Kasumi-1 (cell line): Measurements from ENCODE around the gene HIRA.
"Not testable (repeated sequence)": the region's sequence is repeated elsewhere in the genome, so short reads cannot be mapped to it uniquely, and the experiment has no call there.

ENCODE experiments used
- DNase-seq, 2 experiments: peaks; one replicate each; lab custom pipeline; 2025; lab: John Stamatoyannopoulos, UW

HIRA gene

DNA sequence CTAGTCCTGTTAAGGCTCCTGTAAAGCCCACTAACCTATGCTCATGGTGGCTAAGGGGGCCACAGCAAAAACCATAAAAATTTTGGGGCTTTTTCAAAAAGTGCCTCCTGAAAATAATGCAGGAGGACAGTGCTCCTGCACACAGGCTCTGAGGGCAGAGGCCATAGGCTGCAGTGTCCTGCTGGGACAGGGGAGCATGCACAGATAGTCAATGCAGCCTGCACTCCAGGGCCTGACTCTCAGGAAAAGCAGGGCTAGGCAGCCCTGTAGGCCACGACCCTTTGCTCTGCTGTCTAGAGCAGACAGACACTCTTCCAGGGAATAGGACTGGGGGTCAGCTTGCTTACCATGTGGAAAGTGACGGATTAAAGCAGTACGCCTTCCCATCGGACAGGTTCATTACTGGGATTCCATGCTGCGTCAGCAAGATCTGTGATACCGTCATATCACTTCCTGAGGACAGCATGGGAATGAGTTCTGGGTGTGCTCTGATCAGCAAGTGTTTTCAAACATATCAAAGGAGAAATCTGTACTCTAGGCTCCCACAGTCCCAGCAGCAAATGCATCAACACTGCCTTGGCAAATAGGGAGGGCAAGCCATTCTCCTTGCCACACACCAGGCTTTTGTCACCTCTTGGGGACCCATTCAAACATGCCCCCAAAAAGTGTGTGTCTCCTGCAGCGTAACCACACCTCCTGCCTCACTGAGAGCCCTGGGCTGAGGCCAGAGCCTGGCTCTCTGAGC lies 75.9 kb downstream of the HIRA start:
- no peak for DNase-seq

DNA sequence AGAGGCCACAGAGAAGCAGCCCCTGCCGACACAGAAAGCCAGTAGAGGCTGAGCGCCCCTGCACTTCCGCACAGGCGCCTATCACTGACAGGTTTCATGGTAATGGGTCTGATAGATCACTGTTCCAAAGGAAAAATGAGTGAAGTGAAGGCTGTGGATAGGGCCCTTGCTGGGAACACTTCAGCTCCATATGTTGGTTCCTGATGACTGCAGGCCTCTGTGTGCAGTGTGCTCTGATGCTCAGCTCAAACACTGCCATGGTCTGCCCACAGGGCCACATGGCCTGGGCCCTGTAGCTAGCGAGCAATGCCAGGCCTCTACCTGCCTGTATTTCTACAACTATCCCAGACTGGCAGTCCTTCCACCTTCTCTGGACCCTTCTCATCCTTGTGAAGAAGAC lies 77.3 kb downstream of the HIRA start:
- DNase-seq = no peak

DNA sequence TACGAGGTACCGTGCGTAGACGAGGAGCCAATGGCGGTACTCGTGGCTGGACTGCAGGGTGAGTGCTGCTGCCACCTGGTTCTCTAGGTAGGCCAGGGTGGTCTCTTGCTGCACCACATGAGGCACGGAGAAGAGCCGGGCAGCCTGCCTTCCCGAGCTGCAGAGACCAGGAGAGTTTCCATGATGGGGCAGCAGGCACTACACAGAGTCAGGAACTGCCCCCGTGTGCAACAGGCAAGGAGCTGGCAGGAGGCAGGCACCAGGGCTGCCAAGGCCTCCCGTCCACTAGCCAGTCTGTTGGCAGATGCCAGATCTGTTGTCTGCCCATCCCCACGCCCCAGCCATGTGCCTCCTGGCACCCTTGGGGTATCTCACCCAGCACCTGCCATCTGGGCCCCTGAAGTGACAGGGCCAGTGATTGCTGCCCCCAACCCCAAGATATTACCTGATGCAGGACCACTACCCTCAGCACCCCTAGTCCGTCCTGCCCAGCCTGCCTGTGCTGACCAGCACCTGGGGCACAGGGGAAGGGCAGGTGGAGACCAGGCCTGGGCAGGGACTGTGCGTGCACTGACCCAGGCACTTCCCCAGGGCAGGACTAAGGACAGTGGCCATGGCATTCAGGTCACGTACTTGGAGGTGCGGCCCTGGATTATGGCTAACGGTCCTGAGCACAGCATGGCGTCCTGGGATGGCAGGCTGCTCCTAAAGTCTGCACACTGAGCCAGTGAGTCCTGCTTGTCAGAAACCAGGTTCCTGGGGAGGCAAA lies 78.0 kb downstream of the HIRA start:
- no peak for DNase-seq

DNA sequence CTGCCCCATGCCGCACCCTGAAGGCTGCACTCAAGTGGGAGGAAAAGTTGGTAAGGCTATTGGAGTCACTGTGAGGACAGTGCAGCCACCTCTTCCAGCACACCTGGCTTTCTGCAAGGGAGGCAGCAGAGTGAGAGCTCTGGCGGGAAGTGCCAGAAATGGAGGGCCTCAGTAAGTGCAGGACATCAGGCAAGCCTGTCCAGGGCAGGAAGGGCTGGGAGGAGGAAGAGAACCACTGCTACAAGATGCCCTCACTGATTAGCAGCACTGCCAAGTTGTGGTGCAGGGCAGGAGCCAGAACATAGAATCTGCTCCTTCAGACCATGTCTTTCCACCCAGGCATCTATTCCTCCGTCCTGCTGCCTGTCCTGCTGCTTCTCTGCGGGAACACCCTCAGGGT lies 78.8 kb downstream of the HIRA start:
- DNase-seq = no peak

DNA sequence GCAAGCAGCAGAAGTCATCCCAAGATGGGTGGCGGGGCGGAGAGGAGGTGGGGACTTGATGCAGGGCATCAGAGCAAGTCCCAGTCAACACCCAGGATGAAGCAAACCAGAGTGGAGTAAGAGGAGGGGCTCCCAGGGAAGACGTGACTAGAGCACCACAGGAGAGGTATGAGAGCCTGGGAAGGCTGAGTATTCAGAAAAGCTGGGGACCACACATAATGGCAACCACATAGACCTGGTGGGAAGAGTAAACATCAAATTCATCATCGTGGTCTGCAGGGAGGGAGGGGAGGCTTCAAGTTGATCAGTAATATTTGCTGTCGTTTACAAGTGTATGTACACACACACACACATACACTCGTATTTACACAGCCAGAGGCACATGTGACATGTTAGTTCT lies 79.3 kb downstream of the HIRA start:
- no peak for DNase-seq

DNA sequence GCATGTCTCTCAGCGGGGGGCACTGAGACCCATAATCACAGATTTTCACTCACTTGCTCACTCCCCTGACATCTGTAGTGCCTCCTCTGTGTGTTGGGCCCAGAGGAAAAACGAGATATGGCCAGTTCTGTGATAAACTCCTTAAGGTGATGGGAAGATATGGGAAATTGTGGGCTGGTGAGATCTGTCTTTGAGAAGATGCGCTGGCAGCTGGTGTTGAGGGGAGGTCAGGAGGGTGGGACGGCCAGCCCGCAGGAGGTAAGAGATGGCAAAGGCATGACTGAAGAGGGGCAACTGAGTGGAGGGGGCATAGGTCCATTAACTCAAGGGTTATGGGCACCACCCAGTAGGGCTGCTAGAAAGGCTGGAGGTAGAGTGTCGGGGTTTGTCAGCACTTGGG lies 79.9 kb downstream of the HIRA start:
- DNase-seq = no peak

DNA sequence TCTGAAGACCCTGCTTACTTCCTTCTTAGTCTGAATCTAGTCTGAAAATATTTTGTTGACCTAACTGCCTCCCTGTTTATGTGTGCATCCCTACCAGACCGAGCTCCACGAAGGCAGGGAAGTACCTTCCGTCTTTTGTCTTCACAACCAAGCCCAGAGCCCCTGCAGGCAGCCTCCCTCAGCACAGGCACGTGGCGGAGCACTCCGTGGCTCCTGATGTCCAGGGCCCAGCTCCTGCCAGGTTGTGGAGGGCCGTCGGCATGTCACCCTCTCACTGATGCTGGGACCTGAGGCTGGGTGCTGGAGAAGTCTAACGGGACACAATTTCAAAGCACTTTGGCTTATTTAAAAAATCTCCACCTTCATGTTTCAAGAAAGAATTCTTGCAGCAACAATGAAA lies 80.6 kb downstream of the HIRA start:
- DNase-seq = no peak

DNA sequence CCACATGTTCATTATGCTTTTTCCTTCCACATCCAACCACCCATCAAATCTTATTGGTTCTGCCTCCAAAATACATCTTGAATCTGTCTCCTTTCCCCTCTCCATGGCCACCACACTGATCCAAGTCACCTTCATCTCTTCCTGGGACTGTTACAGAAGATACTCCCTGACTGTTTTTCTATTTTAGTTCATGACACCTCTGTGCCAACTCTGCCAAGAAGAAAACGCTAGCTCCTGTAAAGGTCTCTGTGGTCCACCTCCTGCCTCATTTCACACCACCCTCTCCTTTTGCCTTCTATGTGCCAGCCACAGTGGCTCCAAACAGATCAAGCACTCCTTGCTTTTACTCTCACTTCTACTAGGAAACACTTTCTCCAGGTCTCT lies 81.1 kb downstream of the HIRA start:
- DNase-seq = no peak

DNA sequence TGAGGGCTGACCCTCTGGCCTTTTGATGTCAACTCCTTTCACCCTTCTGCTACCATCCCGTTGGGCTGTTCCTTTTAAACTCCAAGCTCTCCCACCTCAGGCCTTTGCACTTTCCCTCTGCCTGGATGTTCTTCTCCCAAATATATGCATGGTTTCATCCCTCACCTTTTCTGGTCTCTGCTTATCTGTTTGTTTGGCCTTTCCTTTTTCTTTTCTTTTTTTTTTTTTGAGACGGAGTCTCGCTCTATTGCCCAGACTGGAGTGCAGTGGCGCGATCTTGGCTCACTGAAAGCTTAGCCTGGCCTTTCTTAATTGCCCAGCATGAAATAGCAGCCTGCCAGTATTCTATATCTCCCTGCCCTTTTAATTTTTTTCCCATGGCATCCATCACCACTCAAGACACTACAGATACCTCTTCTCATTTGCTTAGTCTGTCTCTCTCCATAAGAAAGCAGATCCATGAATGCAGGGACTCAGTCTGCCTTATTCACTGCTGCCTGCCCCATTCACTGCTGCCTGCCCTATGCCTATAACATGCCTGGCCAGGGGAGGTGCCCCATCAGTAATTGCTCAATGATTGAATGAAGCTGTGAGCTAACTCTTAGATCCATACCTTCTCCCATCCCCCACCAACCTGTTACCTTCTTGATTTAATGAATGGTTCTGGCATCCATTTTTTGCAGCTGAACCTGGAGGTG lies 81.6 kb downstream of the HIRA start:
- DNase-seq = no peak

DNA sequence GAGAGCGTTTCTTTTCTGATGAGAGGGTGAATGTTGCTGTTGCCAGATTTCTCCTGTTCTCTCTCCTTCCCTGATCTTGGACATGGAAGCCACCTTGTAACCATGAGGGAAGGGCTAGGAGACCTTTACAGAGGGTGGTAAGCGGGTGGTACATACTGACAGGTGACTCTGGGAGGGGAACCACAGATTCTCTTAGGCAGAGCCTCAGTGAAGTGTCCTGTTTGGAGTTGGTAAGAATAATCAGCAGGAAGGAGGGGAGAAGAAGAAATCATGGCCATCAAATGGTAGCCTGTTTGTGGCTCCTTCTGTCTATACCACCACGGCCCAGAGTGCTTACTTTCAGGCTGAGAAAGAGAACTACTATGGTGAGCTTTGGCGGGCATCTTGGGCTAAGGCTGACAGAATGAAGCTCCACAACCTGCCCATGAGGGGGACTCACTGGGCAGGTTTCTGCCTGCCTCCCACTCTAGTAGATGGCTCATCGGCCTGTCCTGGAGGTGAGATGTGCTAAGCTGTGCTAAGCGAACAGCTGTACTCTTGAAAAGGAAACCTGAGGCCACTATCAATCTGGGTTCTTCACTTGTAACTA lies 84.8 kb downstream of the HIRA start:
- no peak for DNase-seq

DNA sequence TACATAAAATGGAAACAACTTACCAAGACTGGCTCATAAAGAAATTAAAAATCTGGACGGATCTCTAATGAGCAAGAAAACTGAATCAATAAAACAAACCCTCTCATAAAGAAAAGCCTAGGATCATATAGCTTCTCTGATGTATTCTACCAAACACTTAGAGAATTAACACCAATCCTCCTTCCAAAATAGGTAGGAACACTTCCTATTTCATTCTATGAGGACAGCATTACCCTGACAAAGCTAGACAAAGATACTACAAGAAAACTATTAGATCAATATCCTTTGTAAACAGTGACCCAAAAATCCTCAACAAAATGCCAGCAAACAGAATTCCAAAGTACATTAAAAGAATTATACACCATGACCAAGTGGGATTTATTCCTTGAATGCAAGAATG lies 87.1 kb downstream of the HIRA start:
- DNase-seq = no peak

DNA sequence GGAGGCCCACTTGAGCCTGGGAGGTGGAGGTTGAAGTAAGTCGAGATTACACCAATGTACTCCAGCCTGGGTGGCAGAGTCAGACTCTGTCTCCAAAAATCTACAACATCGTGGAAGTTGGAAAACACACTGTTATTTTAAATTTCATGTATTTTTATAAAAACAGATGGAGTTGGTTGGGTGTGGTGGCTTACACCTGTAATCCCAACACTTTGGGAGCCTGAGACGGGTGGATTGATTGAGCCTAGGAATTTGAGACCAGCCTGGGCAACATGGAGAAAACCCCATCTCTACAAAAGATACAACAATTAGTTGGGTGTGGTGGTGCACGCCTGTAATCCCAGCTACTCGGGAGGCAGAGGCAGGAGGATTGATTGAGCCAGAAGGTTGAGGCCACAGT lies 88.1 kb downstream of the HIRA start:
- no peak for DNase-seq

DNA sequence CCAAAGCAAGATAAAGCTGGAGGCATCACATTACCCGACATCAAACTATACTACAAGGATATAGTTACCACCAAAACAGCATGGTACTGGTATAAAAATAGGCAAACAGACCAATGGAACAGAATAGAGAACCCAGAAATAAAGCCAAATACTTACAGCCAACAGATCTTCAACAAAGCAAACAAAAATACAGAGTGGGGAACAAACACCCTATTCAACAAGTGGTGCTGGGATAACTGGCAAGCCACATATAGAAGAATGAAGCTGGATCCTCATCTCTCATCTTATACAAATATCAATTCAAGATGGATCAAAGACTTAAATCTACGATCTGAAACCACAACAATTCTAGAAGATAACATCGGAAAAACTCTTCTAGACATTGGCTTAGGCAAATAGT lies 90.0 kb downstream of the HIRA start:
- no peak for DNase-seq

DNA sequence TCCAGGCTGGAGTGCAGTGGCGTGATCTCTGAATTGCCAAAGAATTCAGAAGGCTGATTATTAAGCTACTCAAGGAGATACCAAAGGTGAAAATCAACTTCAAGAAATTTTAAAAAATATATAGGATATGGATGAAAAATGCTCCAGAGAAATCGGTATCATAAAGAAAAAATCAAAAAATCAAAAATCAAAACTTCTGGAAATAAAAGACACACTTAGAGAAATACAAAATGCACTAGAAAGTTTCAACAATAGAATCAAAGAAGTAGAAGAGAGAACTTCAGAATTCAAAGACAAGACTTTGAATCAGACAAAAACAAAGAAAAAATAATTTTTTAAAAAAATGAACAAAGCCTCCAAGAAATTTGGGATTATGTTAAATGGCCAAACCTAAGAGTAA lies 94.4 kb downstream of the HIRA start:
- DNase-seq = no peak

DNA sequence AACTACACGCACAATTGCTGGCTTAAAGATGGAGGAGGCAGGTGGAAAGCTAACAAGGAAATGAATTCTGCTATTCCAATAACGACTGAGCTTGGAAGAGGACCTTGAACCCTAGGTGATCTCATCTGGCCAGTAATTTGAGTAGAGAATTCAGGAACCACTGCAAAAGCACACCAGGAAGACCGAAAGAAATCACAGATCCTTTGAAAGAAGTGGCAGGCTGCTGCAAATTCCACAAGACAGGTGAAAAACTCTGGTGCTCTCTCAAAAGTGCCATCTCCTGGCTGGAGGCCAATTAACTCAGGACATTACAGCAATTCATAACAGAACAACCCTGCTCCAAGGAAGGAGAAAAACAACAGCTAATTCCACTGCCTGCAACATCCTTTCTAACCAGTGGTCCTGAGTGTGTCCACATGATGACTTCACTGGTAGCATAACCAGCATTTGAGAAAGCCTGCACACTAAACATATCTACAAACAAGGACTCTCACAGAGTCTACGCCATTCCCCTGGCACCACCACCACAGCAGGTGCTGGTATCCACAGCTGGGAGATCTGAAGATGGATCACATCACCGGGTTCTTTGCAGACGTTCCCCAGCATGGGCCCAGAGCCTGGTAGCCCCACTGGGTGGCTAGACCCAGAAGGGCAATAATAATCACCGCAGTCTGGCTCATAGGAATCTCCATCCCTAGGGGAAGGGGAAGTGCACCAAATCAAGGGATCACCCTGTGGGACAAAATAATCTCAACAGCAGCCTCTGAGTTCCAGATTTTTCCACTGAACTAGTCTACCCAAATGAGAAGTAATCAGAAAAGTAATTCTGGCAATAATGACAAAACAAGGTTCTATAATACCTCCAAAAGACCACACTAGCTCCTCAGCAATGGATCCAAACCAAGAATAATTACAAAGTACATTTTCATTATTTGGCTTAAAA lies 95.1 kb downstream of the HIRA start:
- DNase-seq = no peak

DNA sequence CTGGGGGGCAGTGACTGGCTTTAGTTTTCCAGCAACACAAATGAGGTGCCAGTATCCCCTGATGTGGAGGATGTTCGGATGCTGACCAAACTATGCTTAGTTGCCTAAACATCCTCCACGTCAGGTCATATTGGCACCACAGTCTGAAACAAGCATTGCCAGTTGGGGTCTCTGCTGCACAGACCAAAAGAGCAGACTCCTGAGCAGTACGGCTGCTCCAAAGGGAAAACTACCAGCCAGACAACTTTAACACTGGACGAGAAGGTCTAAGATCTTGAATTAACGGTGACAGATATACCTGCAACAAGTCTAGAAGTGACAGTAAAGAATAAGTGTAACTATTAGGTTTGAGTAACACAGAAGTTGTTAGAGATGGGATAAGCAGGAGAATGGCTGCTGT lies 99.6 kb downstream of the HIRA start:
- DNase-seq = no peak

DNA sequence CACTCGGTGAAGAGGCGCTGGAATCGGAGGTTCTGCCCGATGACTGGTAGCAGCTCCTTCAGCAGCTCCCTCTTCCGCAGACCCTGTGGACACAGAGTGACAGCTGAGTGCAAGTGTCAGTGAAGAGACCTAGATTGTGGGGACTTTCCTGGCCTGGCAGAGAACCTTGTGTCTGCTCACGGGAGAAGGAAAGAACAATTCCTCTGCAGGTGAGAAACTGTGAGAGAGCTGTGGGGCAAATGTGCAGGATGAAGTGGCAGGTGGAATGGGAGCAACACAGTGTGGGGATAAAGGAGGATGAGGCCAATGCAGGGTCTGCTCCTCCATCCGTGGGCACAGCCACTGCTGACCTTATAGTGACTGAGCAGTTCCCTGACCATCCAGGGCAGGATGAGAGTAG lies 100.1 kb downstream of the HIRA start:
- no peak for DNase-seq

DNA sequence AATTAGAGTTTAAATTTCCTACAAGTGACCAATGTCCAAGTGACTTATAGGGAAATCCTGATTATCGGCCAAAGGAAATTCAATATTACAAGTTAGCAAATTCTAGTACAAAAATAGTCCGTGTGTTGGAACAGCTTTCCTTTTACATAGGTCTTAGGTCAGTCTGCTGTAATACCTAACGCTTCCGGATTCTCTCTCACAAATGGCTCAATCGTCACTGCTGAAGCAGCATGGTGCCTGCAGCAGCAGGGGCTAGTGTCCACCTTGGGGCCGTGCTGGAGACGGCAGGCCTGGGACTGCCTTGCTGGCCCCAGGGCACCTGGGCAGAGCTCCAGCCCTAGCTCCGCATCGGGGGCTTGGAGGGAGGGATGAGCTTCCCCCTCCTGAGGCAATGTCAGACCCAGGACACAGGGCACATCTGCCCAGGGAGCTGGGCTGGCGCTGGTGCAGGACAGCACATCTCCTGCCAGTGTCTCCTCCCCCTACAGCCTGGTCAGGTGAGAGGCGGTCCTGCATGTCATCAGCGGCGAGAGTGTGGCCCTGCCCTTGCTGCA lies 100.6 kb downstream of the HIRA start:
- no peak for DNase-seq

DNA sequence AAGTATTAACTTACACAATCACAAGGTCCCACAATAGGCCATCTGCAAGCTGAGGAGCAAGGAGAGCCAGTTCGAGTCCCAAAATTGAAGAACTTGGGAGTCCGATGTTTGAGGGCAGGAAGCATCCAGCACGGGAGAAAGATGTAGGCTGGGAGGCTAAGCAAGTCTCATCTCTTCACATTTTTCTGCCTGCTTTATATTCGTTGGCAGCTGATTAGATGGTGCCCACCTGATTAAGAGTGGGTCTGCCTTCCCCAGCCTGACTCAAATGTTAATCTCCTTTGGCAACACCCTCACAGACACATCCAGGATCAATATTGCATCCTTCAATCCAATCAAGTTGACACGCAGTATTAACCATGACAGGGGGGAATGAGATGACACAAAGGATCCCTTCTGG lies 101.3 kb downstream of the HIRA start:
- not testable (repeated sequence) for DNase-seq

DNA sequence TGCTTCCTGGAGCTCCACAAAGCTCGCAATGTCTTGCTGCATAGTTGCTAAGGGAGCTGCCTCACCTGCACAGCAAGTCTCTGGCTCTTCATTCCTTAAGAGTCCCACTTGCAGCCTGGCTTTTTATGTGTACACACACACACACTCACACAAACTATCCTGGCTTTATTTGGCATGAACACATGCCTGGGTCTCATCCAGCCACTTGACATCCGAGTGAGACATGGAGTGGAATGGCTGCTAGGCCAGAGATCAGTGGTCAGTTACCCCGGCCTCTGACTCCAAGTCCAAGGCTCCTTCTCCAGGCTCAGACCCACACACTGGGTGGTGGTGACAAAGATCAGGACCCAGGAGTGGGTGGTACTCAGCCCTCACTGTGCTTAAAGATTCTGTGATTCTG lies 102.1 kb downstream of the HIRA start:
- DNase-seq = no peak

DNA sequence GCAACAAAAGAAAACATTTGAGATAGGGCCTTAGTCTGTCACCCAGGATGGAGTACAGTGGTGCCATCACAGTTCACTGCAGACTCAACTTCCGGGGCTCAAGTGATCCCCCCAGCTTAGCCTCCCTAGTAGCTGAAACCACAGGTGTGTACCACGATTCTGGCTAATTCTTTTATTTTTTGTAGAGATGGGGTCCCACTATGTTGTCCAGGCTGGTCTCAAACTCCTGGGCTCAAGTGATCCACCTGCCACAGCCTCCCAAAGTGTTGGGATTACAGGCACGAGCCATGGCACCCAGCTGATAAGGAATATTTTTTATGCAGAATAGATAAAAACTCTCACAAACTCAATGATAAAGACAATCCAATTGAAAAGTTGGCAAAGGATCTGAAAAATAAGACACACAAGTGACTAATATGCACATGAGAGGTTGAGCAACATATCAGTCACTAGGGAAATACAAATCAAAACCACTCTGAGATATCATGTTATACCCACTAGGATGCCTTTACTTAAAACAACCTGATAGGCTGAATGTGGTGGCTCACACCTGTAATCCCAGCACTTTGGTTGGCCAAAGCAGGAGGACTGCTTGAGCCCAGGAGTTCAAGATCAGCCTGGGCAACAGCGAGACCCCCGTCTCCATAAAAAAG lies 106.1 kb downstream of the HIRA start:
- no peak for DNase-seq
